Hair follicular keratinocyte (primary cell): ENCODE measurements around the gene ACOT11. TPM values are rescaled to one million over a fixed set of nuclear protein-coding genes. Genes with fewer than 3 reads are reported as not detected.

Experiments
- total RNA-seq: library from RNA; depleted of rRNA; stranded (reverse); fragments of >200 nt; gene quantifications from 2 replicates; pipeline ENCODE4 v1.2.3, GENCODE V29; 2015

ACOT11 gene
- 5.7 and 7.0 TPM in 2 replicates for total RNA-seq

DNA sequence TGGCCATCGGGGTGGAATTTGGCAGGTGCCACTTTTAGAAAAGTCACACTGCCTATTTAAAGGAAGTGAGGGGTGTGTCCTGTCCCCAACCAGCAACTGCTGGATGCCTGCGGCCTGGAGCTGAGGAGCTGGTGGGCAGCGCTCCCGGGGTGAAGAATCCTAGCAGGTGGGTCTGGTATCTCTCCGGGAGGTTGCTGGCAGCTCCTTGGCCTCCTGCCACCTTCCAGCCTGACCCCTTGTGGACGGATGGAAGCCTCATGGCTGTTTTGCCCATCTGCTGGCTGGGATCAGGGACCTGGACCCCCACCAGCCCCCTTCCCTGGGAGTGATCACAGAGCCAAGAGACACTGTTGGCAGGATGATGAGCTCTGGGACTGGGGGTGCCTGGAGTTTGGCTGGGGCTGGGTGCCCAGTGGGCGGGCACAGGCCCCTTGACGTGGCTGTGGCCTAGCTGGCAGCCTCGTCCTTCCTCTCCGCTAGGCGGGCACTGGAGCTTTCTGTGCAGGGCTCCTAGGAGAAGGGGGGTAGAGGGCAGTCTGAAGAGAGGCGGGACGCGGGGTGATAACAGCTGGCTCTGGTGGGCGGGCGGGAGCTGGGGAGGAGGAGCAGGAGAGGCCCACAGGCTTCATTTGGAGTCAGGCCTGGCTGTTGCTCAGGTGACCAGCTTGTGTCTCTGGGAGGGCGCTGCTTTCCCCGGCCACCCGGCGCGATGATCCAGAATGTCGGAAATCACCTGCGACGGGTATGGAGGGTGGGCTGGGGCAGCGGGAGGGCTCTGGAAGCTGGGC lies at the start of gene ACOT11:
Gene ACOT11, plus strand, starts transcription at position 628 of the 788 bp plus-strand sequence. Its CDS starts 82 bp downstream, at position 710.

DNA sequence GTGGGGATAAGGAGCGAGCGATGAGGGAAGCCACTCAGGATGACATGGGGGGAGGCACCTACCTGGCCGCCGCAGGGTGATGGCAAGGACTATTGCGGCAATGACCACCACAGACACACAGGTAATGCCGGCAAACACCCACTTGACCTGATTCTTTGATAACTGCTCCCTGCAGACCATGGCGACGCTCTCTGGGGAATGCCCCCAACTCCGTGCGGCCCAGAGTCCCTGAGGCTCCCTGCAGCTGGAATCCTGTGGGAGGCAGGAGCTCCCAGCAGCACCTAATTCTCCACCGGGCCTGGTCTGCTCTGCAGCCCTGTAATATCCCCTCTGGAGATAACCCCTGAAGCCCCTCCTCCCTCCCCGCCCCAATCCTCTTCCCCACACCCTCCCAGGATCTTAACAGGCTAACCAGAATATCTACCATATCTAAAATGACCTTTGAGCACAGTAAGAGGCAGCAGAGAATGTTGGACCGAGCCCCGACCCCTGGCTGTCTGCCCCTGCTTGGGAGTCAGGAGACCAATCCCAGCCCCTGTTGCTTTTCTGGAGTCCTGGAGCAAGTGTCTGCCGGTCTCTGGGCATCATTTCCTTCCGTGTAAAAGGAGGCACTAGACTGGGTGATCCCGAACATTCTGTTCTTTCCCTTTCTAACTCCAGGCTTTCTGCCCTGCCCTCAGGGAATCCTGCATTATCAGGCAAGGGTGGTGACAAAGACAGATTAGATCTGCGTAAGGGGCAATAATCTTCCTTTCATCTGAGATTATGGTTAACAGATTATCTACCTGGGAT lies 75.4 kb downstream of the ACOT11 start, which contains the start of gene FAM151A:
Gene FAM151A, minus strand, starts transcription at position 310 of the 792 bp plus-strand sequence. Its CDS starts 130 bp downstream, at position 180.

DNA sequence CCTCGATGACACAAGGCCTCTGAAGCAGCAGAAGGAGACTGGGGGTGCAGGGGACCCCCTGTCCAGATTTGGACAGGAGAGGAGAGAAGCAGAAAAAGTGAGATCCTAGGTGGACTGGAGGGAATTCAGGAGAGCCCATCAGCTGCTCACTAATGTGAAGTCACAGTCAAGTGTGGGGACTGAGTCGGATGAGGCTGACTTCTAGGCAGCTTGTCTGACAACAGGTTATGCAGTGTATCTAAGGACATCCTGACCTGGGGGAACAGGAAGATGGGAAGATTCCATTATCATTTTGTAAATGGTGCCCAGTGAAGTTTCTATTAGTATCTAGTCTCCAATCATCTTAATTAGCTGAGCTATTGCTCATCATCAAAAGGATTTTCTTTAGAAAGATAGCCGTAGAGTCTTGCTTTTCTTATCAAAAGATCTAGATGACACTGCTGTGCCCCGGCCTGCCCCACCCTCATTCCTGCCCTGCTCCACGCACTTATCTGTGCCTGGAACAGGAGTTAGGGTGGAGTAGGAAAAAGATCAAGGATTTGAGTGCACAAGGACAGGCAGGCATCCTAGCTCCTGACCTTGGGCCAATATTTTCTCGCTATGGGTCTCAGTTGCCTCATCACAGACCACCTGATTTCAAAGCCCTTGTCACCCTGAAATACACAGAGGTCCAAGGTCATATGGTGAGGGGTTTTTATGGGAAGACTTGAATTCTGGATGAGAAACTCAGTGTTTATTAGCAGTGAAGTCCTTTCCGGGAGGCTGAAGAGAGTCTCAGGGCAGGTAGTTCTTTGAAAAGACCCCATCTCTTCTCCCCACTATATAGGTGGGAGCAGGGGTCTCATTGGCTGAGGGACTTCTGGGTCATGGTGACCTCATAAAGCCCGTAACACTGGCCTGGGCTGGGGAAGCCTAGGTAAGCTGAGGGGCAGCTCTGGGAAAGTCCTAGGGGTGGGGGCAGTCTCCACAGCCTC lies 93.1 kb downstream of the ACOT11 start, which contains the start of gene MROH7:
Gene MROH7, plus strand, starts transcription at position 924 of the 974 bp plus-strand sequence. CDS start 11,141 bp downstream, outside the sequence.

Other genes starting within 250 kb of the ACOT11 start
- 14.5 and 17.5 TPM in 2 replicates for gene SSBP3, start 141.8 kb upstream of the ACOT11 start, total RNA-seq
- gene FAM151A, start 75.3 kb downstream of the ACOT11 start, total RNA-seq: not detected in 2 replicates
- gene MROH7, start 93.6 kb downstream of the ACOT11 start, total RNA-seq: 0.04 TPM in 1 of 2 replicates, not detected in the other
- gene TTC4, start 167.6 kb downstream of the ACOT11 start, total RNA-seq: 31.1 and 31.7 TPM in 2 replicates
- gene PARS2, start 216.3 kb downstream of the ACOT11 start, total RNA-seq: 4.3 and 5.6 TPM in 2 replicates